ENCODE results near the gene SOS1.

DNA sequence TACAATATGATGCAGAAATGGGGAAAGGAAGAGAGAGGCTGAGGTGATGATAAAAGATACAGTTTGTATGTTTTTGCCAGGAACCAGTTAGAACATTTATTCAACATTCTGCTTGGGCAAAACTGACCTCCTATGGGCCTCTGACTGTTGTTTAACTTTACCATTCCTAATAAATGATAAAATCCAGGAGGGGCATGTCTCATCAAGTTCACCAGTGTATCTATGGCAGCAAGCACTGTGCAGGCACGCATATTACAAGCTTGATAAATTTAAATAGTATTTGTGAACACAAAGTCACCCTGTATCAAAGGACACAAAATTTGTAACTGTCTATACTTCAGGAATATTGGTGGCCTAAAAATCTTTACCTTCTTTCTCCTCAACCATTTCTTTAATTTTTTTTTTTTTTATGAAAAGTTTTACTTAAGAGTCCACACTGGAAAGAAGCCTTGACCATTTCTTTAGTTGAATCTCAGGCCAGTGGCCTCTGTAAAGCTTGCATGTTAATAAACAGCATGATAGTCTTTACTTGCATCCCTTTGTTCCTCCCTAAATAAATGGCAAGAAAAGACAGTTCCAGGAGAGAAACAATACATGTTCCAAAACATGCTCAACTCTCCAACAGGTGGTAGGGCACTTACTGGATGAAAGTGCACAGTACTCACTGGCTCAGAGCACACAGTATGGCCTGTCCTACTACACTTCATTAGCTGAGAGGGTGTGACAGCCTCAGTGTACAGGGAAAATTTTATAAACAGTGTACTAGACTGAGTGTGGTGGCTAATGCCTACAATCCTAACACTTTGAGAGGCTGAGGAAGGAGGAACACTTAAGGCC lies 52.3 kb downstream of the SOS1 start:
- no peak for TF ChIP-seq POLR2A (IDR thresholded peaks at IDR 0.05)
- TF ChIP-seq, protein P1, sequence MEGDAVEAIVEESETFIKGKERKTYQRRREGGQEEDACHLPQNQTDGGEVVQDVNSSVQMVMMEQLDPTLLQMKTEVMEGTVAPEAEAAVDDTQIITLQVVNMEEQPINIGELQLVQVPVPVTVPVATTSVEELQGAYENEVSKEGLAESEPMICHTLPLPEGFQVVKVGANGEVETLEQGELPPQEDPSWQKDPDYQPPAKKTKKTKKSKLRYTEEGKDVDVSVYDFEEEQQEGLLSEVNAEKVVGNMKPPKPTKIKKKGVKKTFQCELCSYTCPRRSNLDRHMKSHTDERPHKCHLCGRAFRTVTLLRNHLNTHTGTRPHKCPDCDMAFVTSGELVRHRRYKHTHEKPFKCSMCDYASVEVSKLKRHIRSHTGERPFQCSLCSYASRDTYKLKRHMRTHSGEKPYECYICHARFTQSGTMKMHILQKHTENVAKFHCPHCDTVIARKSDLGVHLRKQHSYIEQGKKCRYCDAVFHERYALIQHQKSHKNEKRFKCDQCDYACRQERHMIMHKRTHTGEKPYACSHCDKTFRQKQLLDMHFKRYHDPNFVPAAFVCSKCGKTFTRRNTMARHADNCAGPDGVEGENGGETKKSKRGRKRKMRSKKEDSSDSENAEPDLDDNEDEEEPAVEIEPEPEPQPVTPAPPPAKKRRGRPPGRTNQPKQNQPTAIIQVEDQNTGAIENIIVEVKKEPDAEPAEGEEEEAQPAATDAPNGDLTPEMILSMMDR (IDR thresholded peaks at IDR 0.05): no peak

All from gastroesophageal sphincter (tissue), 3 donors.